GM18507 (cell line): Measurements from ENCODE around the gene MOB3B.
"Not testable (repeated sequence)": the region's sequence is repeated elsewhere in the genome, so short reads cannot be mapped to it uniquely, and the experiment has no call there.

Experiments
- DNase-seq: peaks from one replicate; pipeline ENCODE4 v3.0.0; 2011; ENCODE audit warnings: low read depth; ENCODE audit not compliant: insufficient read length; ENCODE audit errors: extremely low spot score
- FAIRE-seq: peaks from 2 replicates; lab custom pipeline; 2011; peaks lifted over from hg19 to GRCh38; lab: Jason Lieb, UNC

Gene MOB3B

GRCh38 chr9:27487128-27487640 lies 42.4 kb downstream of the MOB3B start:
- no peak for DNase-seq
- no peak for FAIRE-seq

- DNase-seq: peak; percentile 15
- FAIRE-seq: peak; percentile 94
These were observed 44.5 kb downstream of the MOB3B start for GRCh38 chr9:27485158-27485557.

GRCh38 chr9:27483576-27483975 lies 46.0 kb downstream of the MOB3B start:
- FAIRE-seq (no peak), DNase-seq (no peak)

GRCh38 chr9:27482709-27483108 lies 46.9 kb downstream of the MOB3B start:
- DNase-seq (no peak), FAIRE-seq (no peak)

- no peak for DNase-seq
These were observed 51.3 kb downstream of the MOB3B start for GRCh38 chr9:27478322-27478721.

GRCh38 chr9:27476870-27477515 lies 52.6 kb downstream of the MOB3B start:
- FAIRE-seq: no peak

More at GRCh38 chr9:27478322-27478721, 51.3 kb downstream of the MOB3B start:
- FAIRE-seq: no peak

GRCh38 chr9:27475057-27475595 lies 54.5 kb downstream of the MOB3B start:
- no peak for DNase-seq
- no peak for FAIRE-seq

More at GRCh38 chr9:27476870-27477515, 52.6 kb downstream of the MOB3B start:
- no peak for DNase-seq

GRCh38 chr9:27474305-27474704 lies 55.3 kb downstream of the MOB3B start:
- DNase-seq: no peak
- FAIRE-seq: peak; percentile 21

GRCh38 chr9:27473111-27473529 lies 56.5 kb downstream of the MOB3B start:
- FAIRE-seq: no peak
- no peak for DNase-seq

- DNase-seq (no peak), FAIRE-seq (no peak)
These were observed 57.4 kb downstream of the MOB3B start for GRCh38 chr9:27472195-27472594.

- no peak for FAIRE-seq
These were observed 57.8 kb downstream of the MOB3B start for GRCh38 chr9:27471789-27472188.

GRCh38 chr9:27471366-27471765 lies 58.2 kb downstream of the MOB3B start:
- DNase-seq: no peak
- no peak for FAIRE-seq

More at GRCh38 chr9:27471789-27472188, 57.8 kb downstream of the MOB3B start:
- DNase-seq: no peak

GRCh38 chr9:27470291-27470856 lies 59.2 kb downstream of the MOB3B start:
- DNase-seq (no peak), FAIRE-seq (no peak)

GRCh38 chr9:27469550-27469949 lies 60.1 kb downstream of the MOB3B start:
- no peak for FAIRE-seq
- DNase-seq: no peak

- no peak for FAIRE-seq
These were observed 61.0 kb downstream of the MOB3B start for GRCh38 chr9:27468462-27469110.

GRCh38 chr9:27468000-27468399 lies 61.6 kb downstream of the MOB3B start:
- no peak for DNase-seq
- FAIRE-seq: no peak

More at GRCh38 chr9:27468462-27469110, 61.0 kb downstream of the MOB3B start:
- DNase-seq: no peak

- DNase-seq (no peak), FAIRE-seq (no peak)
These were observed 62.1 kb downstream of the MOB3B start for GRCh38 chr9:27467486-27467885.

- DNase-seq, FAIRE-seq: not testable (repeated sequence)
These were observed 63.1 kb downstream of the MOB3B start for GRCh38 chr9:27466516-27466915.

GRCh38 chr9:27464950-27465349 lies 64.7 kb downstream of the MOB3B start:
- DNase-seq, FAIRE-seq: not testable (repeated sequence)

GRCh38 chr9:27462846-27463245 lies 66.8 kb downstream of the MOB3B start:
- FAIRE-seq (no peak), DNase-seq (no peak)
